ENCODE results near the gene C10orf120.

Gene C10orf120

GRCh38 chr10:122648599-122649428 lies 50.8 kb downstream of the C10orf120 start:
- H3K27ac ChIP-seq = no peak overlapping the region
- peak; percentile 57 for DNase-seq (ENCODE audit: low spot score)
- peak; percentile 16 for TF ChIP-seq CTCF (IDR thresholded peaks at IDR 0.05)

More at GRCh38 chr10:122648599-122649428, 50.8 kb downstream of the C10orf120 start:
- H3K4me3 ChIP-seq = no peak overlapping the region
